Brain pericyte (primary cell): ENCODE measurements around the gene KRT78.
"Not testable (repeated sequence)": the region's sequence is repeated elsewhere in the genome, so short reads cannot be mapped to it uniquely, and the experiment has no call there.

Source experiments
- DNase-seq: peaks from one replicate; pipeline ENCODE4 v3.0.0-alpha.2; 2012; ENCODE audit warnings: low read depth, low spot score

The KRT78 gene

GRCh38 chr12:52872644-52873389 lies 24.0 kb upstream of the KRT78 start:
- no peak for DNase-seq

DNA sequence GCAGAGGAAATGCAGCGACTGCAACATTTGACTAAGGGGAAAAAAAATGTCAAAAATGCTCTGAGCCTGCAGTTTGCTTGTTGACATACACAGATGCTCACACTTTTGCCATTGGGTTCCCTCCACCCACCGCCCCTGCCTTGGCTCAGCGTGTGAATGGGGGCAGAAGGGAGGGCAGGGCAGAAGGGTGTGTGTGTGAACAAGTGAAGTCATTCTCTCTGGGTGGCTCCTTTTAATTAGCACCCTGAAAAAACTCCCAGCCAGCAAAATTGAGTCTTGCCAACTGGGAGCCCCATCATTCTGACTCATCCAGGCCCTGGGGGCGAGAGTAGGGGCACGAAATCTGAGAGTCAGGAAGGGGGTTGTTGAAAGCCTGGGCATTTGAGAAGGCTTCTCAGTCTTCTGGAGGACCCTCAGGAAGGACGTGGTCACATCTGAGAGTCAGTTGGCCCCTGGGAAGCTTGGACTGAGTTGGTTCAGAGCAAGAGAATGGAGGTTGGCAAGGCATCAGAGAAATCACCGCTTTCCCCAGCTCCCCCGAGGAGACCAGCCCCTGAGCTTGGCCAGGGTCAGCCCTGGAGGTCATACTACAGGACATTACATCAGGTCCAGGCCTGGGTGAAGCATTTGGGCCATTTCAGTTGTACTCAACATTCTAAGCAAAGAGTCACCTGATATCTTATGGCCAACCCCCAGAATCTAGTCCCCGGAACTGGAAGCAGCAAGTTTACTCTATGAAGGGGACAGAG lies 22.7 kb upstream of the KRT78 start:
- DNase-seq = peak; percentile 73

- no peak for DNase-seq
These were observed 21.8 kb upstream of the KRT78 start for GRCh38 chr12:52870361-52871290.

- no peak for DNase-seq
These were observed 18.8 kb upstream of the KRT78 start for GRCh38 chr12:52867642-52868041.

DNA sequence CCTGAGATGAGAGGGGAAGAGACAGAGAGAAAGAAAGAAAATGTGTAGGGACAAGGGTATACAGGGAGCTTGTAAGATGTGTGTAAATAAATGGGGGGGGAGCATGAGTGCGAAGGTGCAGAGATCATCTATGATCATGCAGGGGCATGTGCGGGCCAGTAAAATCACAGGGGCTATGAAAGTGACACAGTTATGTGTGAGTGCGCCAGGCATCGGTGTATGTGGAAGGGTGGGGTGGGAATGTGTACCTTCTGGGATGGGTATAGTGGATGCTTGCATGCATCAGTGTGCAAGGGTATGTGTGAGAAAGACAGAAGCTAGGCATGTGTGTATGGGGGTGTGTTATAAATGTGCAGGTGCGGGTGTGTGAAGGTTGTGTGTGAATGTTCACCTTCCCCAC lies 18.4 kb upstream of the KRT78 start:
- DNase-seq = no peak

GRCh38 chr12:52865090-52865944 lies 16.5 kb upstream of the KRT78 start:
- no peak for DNase-seq

DNA sequence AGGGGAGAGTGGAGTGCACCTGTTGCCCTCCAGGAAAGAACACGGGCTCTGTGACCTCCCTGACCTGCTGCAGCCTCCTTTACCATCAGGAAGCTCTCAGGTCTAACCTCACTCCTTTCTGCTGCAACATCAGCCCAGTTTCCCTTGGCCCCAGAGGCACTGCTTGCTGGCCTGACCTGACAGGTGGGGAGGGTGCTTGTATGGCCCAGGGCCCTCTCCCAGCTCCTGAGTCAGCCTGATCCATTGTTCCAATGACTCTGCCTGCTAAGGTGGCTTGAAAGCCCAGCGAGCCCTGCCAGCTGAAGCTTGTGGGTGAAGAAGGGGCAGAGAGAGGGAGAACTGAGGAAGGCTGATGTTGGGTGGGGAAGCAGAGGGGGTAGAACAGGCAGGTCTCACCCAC lies 13.2 kb upstream of the KRT78 start:
- no peak for DNase-seq

DNA sequence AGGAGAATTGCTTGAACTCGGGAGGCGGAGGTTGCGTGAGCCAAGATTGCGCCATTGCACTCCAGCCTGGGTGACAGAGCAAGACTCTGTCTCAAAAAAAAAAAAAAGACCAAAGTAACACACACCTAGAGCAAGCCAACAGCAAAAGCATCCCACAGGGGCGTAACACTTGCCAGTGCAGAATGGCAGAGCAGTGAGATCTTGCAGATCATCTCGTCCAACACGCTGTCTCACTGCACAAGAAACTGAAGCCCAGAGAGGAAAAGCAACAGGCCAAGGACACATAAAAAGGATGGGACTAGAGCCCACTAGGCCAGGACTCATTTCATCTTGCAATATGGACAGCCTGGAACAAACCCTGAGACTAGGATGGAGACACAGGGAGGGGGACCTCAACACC lies 12.7 kb upstream of the KRT78 start:
- DNase-seq = no peak

GRCh38 chr12:52860102-52860823 lies 11.5 kb upstream of the KRT78 start:
- no peak for DNase-seq

DNA sequence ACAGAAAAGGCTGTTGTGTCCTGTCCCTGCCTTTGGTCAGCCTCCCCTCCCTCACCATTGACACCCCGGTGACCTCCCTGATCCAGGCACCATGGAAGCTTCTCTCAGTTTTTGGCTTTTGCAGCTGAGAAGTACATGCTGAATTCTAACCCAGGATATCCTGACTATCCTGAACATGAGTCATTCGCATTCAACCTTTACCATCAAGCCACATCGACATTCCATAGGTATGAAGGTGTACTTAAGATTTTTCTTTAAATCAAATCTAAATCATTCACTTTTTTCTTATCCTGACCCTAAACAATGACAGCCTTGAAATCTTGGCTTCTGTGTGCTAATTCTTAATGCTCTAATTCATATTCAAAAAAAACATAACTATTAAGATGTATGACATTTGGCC lies 8.7 kb upstream of the KRT78 start:
- DNase-seq = no peak

DNA sequence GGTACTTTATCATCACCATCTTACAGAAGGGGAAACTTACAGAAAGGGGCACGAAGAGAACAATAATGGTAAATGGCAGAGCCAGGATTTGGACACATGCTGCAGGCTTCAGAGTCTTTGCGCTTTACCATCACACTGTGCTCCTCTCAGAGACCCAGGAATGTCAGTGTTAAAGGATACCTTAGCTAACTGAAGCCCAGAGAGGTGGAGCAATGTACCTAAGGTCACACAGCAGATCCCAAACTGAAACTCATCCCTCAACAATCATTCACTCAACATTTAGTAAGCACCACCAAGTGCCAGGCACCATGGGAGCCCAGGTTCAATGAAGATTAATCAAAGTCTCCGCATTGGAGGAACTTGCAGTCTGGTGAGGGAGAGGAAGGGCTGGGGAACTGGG lies 8.0 kb upstream of the KRT78 start:
- DNase-seq = no peak

GRCh38 chr12:52856077-52856476 lies 7.3 kb upstream of the KRT78 start:
- not testable (repeated sequence) for DNase-seq

GRCh38 chr12:52851787-52852186 lies 3.0 kb upstream of the KRT78 start:
- DNase-seq = no peak

- DNase-seq = no peak
These were observed 1.9 kb upstream of the KRT78 start for GRCh38 chr12:52850681-52851080.

- DNase-seq = no peak
These were observed 717 bp upstream of the KRT78 start for GRCh38 chr12:52849511-52849910.

DNA sequence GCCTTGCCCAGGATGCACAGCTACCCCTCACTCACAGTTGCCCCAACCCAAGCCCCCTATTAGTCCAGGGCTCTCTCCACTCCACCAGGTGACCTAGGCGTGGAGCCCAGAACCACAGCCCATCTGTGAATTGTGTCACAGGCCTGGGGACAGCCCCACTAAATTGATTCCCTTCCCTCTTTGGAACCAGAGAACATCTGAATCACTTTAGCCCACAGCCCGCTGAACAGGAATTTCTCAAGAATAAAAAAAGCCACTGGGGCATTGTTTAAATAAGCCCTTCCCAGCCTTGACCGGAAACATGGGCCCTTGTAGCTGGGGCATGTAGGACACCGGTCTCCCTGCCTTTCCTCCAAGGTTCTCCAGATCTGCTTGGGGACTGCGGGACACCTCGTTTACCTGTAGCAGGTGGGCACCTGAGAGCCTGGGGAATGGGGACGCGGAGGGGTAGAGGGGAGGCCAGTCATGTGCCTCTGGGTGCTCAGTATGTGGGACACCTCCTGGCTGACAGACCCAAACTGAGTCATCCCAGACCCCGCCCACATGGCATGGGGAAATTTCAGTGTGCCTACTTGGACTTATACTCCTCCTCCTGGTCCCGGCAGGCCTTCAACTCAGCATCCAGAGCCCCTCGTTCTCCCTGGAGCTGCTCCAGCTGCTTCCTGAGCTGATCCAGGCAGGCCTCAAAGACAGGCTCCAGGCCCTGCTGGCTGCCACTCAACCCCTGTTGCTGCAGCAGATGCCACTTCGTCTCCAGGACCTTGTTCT lies 1.3 kb downstream of the KRT78 start:
- DNase-seq = no peak

- no peak for DNase-seq
These were observed 2.3 kb downstream of the KRT78 start for GRCh38 chr12:52846356-52846970.

- no peak for DNase-seq
These were observed 2.8 kb downstream of the KRT78 start for GRCh38 chr12:52845946-52846345.

- DNase-seq = no peak
These were observed 4.4 kb downstream of the KRT78 start for GRCh38 chr12:52844386-52844785.
